Keratinocyte (primary cell): ENCODE results near the gene GRAPL.
"Not testable (repeated sequence)": the region's sequence is repeated elsewhere in the genome, so short reads cannot be mapped to it uniquely, and the experiment has no call there.

Experiments used
- CTCF ChIP-seq, 3 experiments: IDR thresholded peaks in 1 of 3; conservative IDR thresholded peaks in 1 of 3; optimal IDR thresholded peaks in 1 of 3; 2 replicates in 2 of 3; 3 replicates in 1 of 3; pipeline versions ENCODE3 to v1.5.1; 2011; ENCODE audit warnings: low read length in 3 of 3, mild to moderate bottlenecking in 3 of 3, moderate library complexity in 2 of 3, control low read depth in 1 of 3, inconsistent platforms in 1 of 3; ENCODE audit not compliant: insufficient read depth in 2 of 3; ENCODE audit errors: extremely low read depth in 1 of 3
- EZH2 ChIP-seq: IDR thresholded peaks from one replicate; pipeline ENCODE4 v1.6.1; 2012; ENCODE audit warnings: inconsistent platforms, mild to moderate bottlenecking, low read length, moderate library complexity

- not testable (repeated sequence) for TF ChIP-seq EZH2; CTCF (optimal IDR thresholded peaks at IDR 0.05 in 1 of 3, IDR thresholded peaks at IDR 0.05 in 1 of 3, conservative IDR thresholded peaks at IDR 0.05 in 1 of 3; ENCODE audit: extremely low read depth in 1 of 3, insufficient read depth in 2 of 3, low read length in 3 of 3)
These were observed 34.1 kb downstream of the GRAPL start for GRCh38 chr17:19161308-19162107.
